Uterus (tissue), 4 donors: ENCODE data around the gene SCN2A. TPM values are rescaled to one million over a fixed set of nuclear protein-coding genes. Genes with fewer than 3 reads are reported as not detected.
"Not testable (repeated sequence)": the region's sequence is repeated elsewhere in the genome, so short reads cannot be mapped to it uniquely, and the experiment has no call there.

Source experiments
- DNase-seq, 2 donors: peaks; one replicate each; pipeline ENCODE4 v3.0.0-alpha.2; 2019 to 2020
- H3K27ac ChIP-seq, 2 donors: fragments of 200-600 bp; sonication (generic); 1 replicate in 1 of 2; 2 replicates in 1 of 2; pipeline ENCODE4 v1.5.1; 2016 to 2018
- H3K27me3 ChIP-seq, 2 donors: fragments of 200-600 bp; sonication (generic); one replicate each; pipeline ENCODE4 v1.5.1; 2018 to 2019; ENCODE audit warnings: control low read depth in 1 of 2
- H3K36me3 ChIP-seq, 2 donors: fragments of 200-600 bp; sonication (generic); one replicate each; pipeline ENCODE4 v1.5.1; 2019; ENCODE audit warnings: control low read depth in 1 of 2
- H3K4me1 ChIP-seq, 2 donors: fragments of 200-600 bp; sonication (generic); one replicate each; pipeline ENCODE4 v1.5.1; 2018 to 2019; ENCODE audit warnings: control low read depth in 1 of 2
- H3K4me3 ChIP-seq, 2 donors: fragments of 200-600 bp; sonication (generic); 1 replicate in 1 of 2; 2 replicates in 1 of 2; pipeline ENCODE4 v1.5.1; 2018 to 2019; ENCODE audit warnings: mild to moderate bottlenecking in 1 of 2
- H3K9me3 ChIP-seq, 2 donors: fragments of 200-600 bp; sonication (generic); one replicate each; pipeline ENCODE4 v1.5.1; 2019; ENCODE audit warnings: control low read depth in 1 of 2
- CTCF ChIP-seq, 4 experiments: fragments of 200-600 bp in 2 of 4; fragments of 450-650 bp in 2 of 4; sonication (generic) in 2 of 4; IDR thresholded peaks; one replicate each; pipeline ENCODE4 v1.5.1; 2016 to 2019; ENCODE audit warnings: antibody characterized with exemption in 4 of 4, mild to moderate bottlenecking in 2 of 4, moderate library complexity in 1 of 4
- POLR2A ChIP-seq, 2 donors: fragments of 450-650 bp; IDR thresholded peaks; one replicate each; pipeline ENCODE4 v1.6.1; 2016; ENCODE audit warnings: antibody characterized with exemption in 2 of 2, mild to moderate bottlenecking in 1 of 2, moderate library complexity in 1 of 2
- intact Hi-C: fragments of 100-400 bp; cut with DNase I; formaldehyde crosslinking; loops from one replicate; pipeline ENCODE4 v1.15.1; 2023; ENCODE audit warnings: low total_unique reads
- total RNA-seq, 4 donors: library from RNA; depleted of rRNA in 3 of 4; stranded (reverse); fragments of >200 nt in 3 of 4; gene quantifications; one replicate each; pipeline versions ENCODE4 v1.1.0 to v1.2.4, GENCODE V29; 2014 to 2023
- donor health status: DM: yes; HTN: yes; CAD: no.

Gene SCN2A
- total RNA-seq, 4 donors from 2014 or later, result 0.26 to 15.8 (median 1.0) TPM

GRCh38 chr2:165307317-165307716 lies 68.1 kb downstream of the SCN2A start:
- intact Hi-C loops, result no loop called here
- Histone ChIP-seq H3K27ac (no peak overlapping the region), H3K36me3 (no peaks in the 10 kb centered on the region), H3K9me3 (no peaks in the 10 kb centered on the region), H3K27me3 (no peaks in the 10 kb centered on the region), H3K4me3 (no peak overlapping the region), H3K4me1 (no peaks in the 10 kb centered on the region)
- TF ChIP-seq CTCF (IDR thresholded peaks at IDR 0.05) (no peak), POLR2A (IDR thresholded peaks at IDR 0.05) (no peak)
- no peak for DNase-seq

- Histone ChIP-seq H3K9me3 (no peaks in the 10 kb centered on the region), H3K36me3 (no peaks in the 10 kb centered on the region), H3K27ac (no peak overlapping the region), H3K27me3 (no peaks in the 10 kb centered on the region), H3K4me1 (no peaks in the 10 kb centered on the region), H3K4me3 (no peak overlapping the region)
- TF ChIP-seq CTCF (IDR thresholded peaks at IDR 0.05) (no peak), POLR2A (IDR thresholded peaks at IDR 0.05) (no peak)
- intact Hi-C loops, result no loop called here
- DNase-seq, result no peak
Observed at GRCh38 chr2:165311949-165312348, 72.7 kb downstream of the SCN2A start.

GRCh38 chr2:165312999-165313398 lies 73.8 kb downstream of the SCN2A start:
- intact Hi-C loops, result no loop called here
- no peak for DNase-seq
- no peaks in the 10 kb centered on the region for H3K4me1 ChIP-seq
- no peaks in the 10 kb centered on the region for H3K27me3 ChIP-seq
- H3K9me3 ChIP-seq, result no peaks in the 10 kb centered on the region
- no peak for TF ChIP-seq CTCF (IDR thresholded peaks at IDR 0.05)
- no peak for TF ChIP-seq POLR2A (IDR thresholded peaks at IDR 0.05)
- H3K4me3 ChIP-seq, result no peak overlapping the region
- no peak overlapping the region for H3K27ac ChIP-seq
- H3K36me3 ChIP-seq, result no peaks in the 10 kb centered on the region

GRCh38 chr2:165313509-165313908 lies 74.3 kb downstream of the SCN2A start:
- Histone ChIP-seq H3K27me3 (no peaks in the 10 kb centered on the region), H3K27ac (no peak overlapping the region), H3K4me3 (no peak overlapping the region), H3K9me3 (no peaks in the 10 kb centered on the region), H3K4me1 (no peaks in the 10 kb centered on the region), H3K36me3 (no peaks in the 10 kb centered on the region)
- TF ChIP-seq POLR2A (IDR thresholded peaks at IDR 0.05), result no peak
- no peak for TF ChIP-seq CTCF (IDR thresholded peaks at IDR 0.05)
- no peak for DNase-seq
- intact Hi-C loops, result no loop called here

GRCh38 chr2:165328272-165328671 lies 89.1 kb downstream of the SCN2A start:
- H3K27me3 ChIP-seq, result no peaks in the 10 kb centered on the region
- H3K9me3 ChIP-seq, result no peaks in the 10 kb centered on the region
- no peak overlapping the region for H3K4me3 ChIP-seq
- H3K4me1 ChIP-seq, result no peaks in the 10 kb centered on the region
- no peak overlapping the region for H3K27ac ChIP-seq
- intact Hi-C loops, result no loop called here
- DNase-seq, result no peak
- no peaks in the 10 kb centered on the region for H3K36me3 ChIP-seq
- TF ChIP-seq POLR2A (IDR thresholded peaks at IDR 0.05) (no peak), CTCF (IDR thresholded peaks at IDR 0.05) (no peak)

GRCh38 chr2:165344276-165344675 lies 105.1 kb downstream of the SCN2A start:
- H3K27me3 ChIP-seq, H3K4me3 ChIP-seq, H3K27ac ChIP-seq, intact Hi-C loops, H3K9me3 ChIP-seq, H3K4me1 ChIP-seq, DNase-seq, H3K36me3 ChIP-seq: not testable (repeated sequence)
